ENCODE results near the gene KCNG2. TPM values are rescaled to one million over a fixed set of nuclear protein-coding genes. Genes with fewer than 3 reads are reported as not detected.

Gene KCNG2
- total RNA-seq, 1 experiment from 2014 or later, result not detected

DNA sequence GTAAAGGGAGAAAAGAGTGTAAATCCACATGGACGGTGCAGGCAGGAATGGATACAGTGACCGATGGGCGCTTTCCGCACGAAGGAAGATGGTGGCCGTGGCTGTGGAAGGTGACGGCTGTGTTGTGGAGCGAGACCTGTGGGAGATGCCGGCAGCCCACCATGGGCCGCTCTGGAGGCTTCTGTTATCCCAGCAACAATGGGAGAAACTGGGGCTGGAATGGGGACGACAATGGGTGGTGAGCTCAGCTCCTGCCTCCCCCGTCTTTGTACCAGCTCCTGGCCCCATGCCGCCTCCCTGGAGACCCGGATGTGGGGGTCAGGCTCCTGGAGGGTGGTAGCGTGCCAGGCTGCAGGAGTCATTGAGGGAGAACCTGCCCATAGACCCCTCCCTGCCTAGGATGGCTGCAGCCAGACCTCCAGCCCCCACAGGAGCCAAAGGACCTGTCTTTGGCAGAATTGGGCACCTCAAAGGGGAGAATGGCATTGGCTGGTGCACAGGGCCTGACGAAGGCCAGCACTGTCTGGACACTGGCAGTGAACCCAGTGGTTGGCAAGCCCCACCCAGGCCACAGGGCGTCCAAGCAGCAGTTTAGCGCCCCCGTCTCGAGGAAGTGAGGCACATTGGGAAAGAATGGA, 81.1 kb downstream of the KCNG2 start:
- Histone ChIP-seq H3K79me2 (ENCODE audit: low read depth) (no peaks in the 10 kb centered on the region), H3K9me3 (ENCODE audit: insufficient read depth, low read depth) (no peaks in the 10 kb centered on the region), H2AFZ (no peak overlapping the region), H3K27me3 (ENCODE audit: insufficient read depth, low read depth) (peaks cover 33% of the 10 kb centered on the region), H3F3A (ENCODE audit: insufficient read depth, low read depth) (no peaks in the 10 kb centered on the region), H3K4me2 (no peak overlapping the region), H4K20me1 (ENCODE audit: insufficient read depth) (no peaks in the 10 kb centered on the region), H3K4me1 (replicated peaks; ENCODE audit: insufficient read depth) (no peaks in the 10 kb centered on the region), H3K9me2 (ENCODE audit: insufficient read depth) (no peaks in the 10 kb centered on the region), H3K36me3 (ENCODE audit: low read depth) (no peaks in the 10 kb centered on the region), H3K27ac (no peak overlapping the region), H3K4me3 (no peak overlapping the region)
- no peak for TF ChIP-seq EZH2 (IDR thresholded peaks at IDR 0.05; ENCODE audit: low read depth)
- TF ChIP-seq, protein P1, sequence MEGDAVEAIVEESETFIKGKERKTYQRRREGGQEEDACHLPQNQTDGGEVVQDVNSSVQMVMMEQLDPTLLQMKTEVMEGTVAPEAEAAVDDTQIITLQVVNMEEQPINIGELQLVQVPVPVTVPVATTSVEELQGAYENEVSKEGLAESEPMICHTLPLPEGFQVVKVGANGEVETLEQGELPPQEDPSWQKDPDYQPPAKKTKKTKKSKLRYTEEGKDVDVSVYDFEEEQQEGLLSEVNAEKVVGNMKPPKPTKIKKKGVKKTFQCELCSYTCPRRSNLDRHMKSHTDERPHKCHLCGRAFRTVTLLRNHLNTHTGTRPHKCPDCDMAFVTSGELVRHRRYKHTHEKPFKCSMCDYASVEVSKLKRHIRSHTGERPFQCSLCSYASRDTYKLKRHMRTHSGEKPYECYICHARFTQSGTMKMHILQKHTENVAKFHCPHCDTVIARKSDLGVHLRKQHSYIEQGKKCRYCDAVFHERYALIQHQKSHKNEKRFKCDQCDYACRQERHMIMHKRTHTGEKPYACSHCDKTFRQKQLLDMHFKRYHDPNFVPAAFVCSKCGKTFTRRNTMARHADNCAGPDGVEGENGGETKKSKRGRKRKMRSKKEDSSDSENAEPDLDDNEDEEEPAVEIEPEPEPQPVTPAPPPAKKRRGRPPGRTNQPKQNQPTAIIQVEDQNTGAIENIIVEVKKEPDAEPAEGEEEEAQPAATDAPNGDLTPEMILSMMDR (conservative IDR thresholded peaks at IDR 0.05), result no peak
- POLR2A ChIA-PET (ENCODE audit: unreplicated experiment), result no interaction called here
- BruUV-seq (replicated peaks), result no TSS peak
- intact Hi-C loops (cut with micrococcal nuclease; ENCODE audit: unreplicated experiment), result no loop called here
- DNase-seq, result no peak
- CTCF ChIA-PET, result no interaction called here

DNA sequence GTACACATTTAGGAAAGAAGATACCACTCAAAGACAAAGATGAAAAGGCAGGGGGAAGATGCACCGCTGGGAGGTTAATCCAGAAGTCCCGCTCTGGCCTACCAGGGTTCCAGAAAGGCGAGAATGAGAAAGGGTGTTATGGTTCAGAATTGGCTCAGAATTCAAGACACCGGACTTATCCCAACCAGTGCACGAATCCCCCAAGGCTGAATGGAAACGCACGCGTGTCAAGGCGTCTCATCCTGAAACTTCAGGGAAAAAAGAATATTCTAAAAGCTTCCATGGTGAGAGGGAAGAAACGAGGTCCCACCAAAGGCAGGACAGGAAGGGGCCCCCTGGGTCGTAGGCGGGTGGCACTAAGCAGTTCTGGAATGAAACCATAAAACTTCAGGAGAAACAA, 81.8 kb downstream of the KCNG2 start:
- CTCF ChIA-PET, result no interaction called here
- no peaks in the 10 kb centered on the region for H3K9me3 ChIP-seq (ENCODE audit: insufficient read depth, low read depth)
- POLR2A ChIA-PET (ENCODE audit: unreplicated experiment), result no interaction called here
- no peak overlapping the region for H2AFZ ChIP-seq
- no peak overlapping the region for H3K27ac ChIP-seq
- BruUV-seq (replicated peaks), result no TSS peak
- no peaks in the 10 kb centered on the region for H3K9me2 ChIP-seq (ENCODE audit: insufficient read depth)
- H3K4me1 ChIP-seq (replicated peaks; ENCODE audit: insufficient read depth), result no peaks in the 10 kb centered on the region
- H4K20me1 ChIP-seq (ENCODE audit: insufficient read depth), result no peaks in the 10 kb centered on the region
- H3K36me3 ChIP-seq (ENCODE audit: low read depth), result no peaks in the 10 kb centered on the region
- H3K27me3 ChIP-seq (ENCODE audit: insufficient read depth, low read depth), result peaks cover 33% of the 10 kb centered on the region
- H3K79me2 ChIP-seq (ENCODE audit: low read depth), result no peaks in the 10 kb centered on the region
- no peak overlapping the region for H3K4me2 ChIP-seq
- no peak overlapping the region for H3K4me3 ChIP-seq
- TF ChIP-seq, protein P1 (conservative IDR thresholded peaks at IDR 0.05), result no peak
- no peak for TF ChIP-seq EZH2 (IDR thresholded peaks at IDR 0.05; ENCODE audit: low read depth)
- no peak for DNase-seq
- H3F3A ChIP-seq (ENCODE audit: insufficient read depth, low read depth), result no peaks in the 10 kb centered on the region
- intact Hi-C loops (cut with micrococcal nuclease; ENCODE audit: unreplicated experiment), result no loop called here

DNA sequence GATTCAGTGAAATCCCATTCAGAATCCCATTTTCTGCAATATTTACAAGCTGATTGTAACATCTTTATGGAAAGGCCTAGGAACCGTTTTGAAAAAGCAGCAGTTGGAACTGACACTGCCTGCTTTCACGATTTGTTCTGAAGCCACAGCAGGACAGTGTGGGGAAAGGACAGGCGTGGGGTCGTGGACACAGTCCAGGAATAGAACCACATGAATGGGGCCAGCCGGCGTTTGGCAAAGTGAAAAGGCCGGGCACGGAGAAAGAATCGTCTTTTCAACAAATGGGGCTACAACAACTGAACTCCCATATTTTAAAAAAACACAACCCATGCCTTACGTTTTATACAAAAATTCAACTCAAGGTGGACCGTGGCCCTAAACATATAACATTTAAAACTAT, 84.0 kb downstream of the KCNG2 start:
- no TSS peak for BruUV-seq (replicated peaks)
- intact Hi-C loops (cut with micrococcal nuclease; ENCODE audit: unreplicated experiment), result no loop called here

More for the DNA sequence above, 84.0 kb downstream of the KCNG2 start:
- Histone ChIP-seq H3K36me3 (ENCODE audit: low read depth) (no peaks in the 10 kb centered on the region), H3K79me2 (ENCODE audit: low read depth) (no peaks in the 10 kb centered on the region), H3F3A (ENCODE audit: insufficient read depth, low read depth) (no peaks in the 10 kb centered on the region), H3K4me1 (replicated peaks; ENCODE audit: insufficient read depth) (no peaks in the 10 kb centered on the region), H3K27me3 (ENCODE audit: insufficient read depth, low read depth) (peaks cover 21% of the 10 kb centered on the region), H4K20me1 (ENCODE audit: insufficient read depth) (no peaks in the 10 kb centered on the region), H3K9me2 (ENCODE audit: insufficient read depth) (no peaks in the 10 kb centered on the region), H3K27ac (no peak overlapping the region), H3K4me2 (no peak overlapping the region), H2AFZ (no peak overlapping the region), H3K9me3 (ENCODE audit: insufficient read depth, low read depth) (no peaks in the 10 kb centered on the region), H3K4me3 (no peak overlapping the region)
- ChIA-PET CTCF (no interaction called here), POLR2A (ENCODE audit: unreplicated experiment) (no interaction called here)
- no peak for DNase-seq
- TF ChIP-seq, protein P1 (conservative IDR thresholded peaks at IDR 0.05), result no peak
- TF ChIP-seq EZH2 (IDR thresholded peaks at IDR 0.05; ENCODE audit: low read depth), result no peak
